CD4-positive, alpha-beta T cell treated with Interleukin-17A for 4 hours (primary cell): ENCODE measurements around the gene CASP14.
"Not testable (repeated sequence)": the region's sequence is repeated elsewhere in the genome, so short reads cannot be mapped to it uniquely, and the experiment has no call there.

Source experiments
- DNase-seq: peaks from one replicate; pipeline ENCODE4 v3.0.0-alpha.2; 2020; ENCODE audit warnings: mixed read lengths

The CASP14 gene

GRCh38 chr19:15072930-15073647, 23.8 kb downstream of the CASP14 start:
- DNase-seq: no peak

DNA sequence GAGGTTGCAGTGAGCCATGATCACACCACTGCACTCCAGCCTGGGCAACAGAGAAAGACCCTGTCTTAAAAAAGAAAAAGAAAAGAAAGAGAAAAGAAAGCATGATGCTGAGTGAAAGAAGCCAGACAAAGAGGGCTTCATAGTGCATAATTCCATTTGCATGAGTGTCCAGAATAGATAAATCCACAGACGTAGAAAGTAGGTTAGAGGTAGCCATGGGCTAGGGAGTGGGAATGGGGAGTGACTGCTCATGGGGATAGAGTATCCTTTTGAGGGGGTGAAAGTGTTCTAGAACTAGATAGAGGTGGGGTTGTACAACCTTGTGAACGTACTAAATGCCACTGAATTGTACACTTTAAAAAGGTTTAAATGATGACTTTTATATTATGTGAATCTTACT, 25.1 kb downstream of the CASP14 start:
- no peak for DNase-seq

- DNase-seq: no peak
These were observed 26.5 kb downstream of the CASP14 start for GRCh38 chr19:15075806-15076205.

GRCh38 chr19:15080002-15080401, 30.7 kb downstream of the CASP14 start:
- DNase-seq: not testable (repeated sequence)

DNA sequence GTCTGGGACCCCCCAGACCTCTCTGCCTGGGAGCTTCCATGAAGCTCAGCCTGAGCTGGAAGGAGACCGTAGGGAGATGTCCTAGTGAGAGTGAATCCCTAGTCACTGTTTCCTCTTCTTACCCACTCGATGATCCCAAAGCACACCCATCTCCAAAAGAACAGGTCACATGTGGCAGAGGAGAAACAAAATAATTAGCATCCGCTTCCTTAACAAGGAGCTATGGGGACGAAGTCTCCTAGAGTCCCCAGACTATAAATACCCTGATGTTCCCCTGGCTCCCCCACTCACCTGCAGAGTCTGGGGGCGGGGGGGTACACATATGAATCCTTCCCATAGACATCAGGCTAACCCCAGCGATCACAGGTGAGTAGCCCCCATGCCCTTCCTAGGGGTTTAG, 32.6 kb downstream of the CASP14 start, which contains the start of gene OR1I1:
Gene OR1I1 (plus strand): TSS at position 301 of the 400 bp plus-strand sequence. CDS start 4,855 bp downstream, outside the sequence.
- no peak for DNase-seq

DNA sequence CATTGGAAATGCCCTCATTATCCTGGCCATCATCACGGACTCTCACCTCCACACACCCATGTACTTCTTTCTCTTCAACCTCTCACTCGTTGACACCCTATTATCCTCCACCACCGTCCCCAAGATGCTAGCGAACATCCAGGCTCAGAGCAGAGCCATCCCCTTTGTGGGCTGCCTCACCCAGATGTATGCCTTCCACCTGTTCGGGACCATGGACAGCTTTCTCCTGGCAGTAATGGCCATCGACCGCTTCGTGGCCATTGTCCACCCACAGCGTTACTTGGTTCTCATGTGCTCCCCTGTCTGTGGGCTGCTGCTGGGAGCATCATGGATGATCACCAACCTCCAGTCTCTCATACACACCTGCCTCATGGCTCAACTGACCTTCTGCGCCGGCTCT, 37.9 kb downstream of the CASP14 start:
- no peak for DNase-seq

DNA sequence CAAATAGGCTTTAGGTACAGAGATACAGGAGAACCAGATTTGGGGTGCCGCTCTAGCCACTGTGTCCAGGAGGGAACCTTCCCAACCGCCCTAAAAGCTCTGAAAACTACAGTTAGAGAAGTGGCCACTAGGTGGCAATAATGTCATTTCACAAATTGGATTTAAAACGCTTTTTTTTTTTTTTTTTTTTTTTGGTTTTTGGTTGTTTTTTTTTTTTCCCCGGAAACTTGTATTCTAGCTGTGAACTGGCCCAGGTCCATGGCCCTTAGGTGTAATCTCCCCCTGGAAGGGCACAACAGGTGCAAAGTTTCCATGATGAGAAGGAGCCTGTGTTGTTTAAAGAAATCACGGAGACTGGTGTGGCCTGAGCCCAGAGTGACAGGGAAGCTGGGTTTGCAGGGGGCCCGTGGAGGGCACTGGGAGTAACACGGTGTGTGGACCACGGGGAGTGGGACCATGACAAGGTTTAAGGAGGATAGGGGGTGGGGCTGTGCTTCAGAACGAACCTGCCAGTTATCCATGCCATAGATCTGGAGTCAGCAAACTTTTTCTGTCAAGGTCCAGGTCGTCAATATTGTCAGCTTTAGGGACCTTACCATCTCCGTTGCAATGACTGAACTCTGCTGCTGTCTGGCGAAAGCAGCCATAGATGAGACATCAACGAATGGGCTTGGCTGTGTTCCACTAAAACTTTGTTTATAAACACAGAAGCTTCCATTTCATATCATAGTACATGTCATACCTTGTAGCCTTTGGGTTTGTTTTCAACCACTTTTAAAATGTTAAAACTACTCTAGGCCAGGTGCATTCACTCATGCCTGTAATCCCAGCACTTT, 42.9 kb downstream of the CASP14 start:
- peak; percentile 61 for DNase-seq

DNA sequence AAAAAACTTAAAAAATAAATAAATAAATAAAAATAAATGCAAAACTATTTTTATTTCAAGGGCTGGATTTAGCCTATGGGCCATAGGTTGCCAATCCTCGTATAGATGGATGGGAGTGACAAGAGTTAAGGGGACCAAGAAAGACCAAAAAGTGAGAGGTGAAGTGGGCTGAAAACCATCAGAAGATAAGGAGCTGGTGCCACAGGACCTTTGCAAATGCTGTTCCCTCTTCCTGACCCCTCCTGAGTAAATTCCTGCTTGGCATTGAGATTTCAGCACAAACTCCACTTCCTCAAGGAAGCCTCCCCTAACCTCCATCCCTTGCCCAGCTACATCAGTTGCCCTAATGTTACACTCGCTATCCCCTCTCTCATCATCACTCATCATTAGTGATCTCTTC, 43.7 kb downstream of the CASP14 start:
- DNase-seq: no peak

DNA sequence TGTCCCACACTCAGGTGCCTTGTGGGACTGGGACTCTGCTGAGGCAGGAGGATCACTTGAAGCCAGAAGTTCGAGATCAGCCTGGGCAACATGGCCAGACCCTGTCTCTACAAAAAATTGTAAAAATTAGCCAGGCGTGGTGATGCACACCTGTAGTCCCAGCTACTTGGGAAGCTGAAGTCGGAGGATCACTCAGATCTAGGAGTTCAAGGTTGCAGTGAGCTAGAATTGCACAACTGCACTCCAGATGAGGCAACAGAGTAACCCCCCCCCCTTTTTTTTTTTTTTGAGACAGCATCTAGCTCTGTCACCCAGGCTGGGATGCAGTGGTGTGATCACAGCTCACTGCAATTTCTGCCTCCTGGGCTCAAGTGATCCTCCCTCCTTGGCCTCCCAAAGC, 46.9 kb downstream of the CASP14 start:
- DNase-seq: no peak

GRCh38 chr19:15097980-15098379, 48.7 kb downstream of the CASP14 start:
- DNase-seq: not testable (repeated sequence)

DNA sequence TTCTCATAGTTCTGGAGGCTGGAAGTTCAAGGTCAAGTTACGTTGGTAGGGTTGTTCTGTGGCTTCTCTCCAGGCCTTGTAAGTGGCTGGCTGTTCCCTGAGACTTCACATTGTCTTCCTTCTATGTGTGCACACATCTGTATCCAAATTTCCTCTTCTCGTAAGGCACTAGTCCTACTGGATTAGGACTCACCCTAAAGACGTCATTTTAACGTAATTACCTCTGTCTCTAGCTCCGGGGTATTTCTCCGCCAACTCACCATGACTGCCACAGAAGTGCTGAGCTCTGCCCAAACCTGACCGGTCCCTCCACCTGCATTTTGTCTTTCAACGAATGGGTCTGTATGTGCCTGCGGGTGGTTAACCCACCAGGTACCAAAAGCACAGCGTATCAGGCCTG, 49.2 kb downstream of the CASP14 start:
- DNase-seq: no peak

DNA sequence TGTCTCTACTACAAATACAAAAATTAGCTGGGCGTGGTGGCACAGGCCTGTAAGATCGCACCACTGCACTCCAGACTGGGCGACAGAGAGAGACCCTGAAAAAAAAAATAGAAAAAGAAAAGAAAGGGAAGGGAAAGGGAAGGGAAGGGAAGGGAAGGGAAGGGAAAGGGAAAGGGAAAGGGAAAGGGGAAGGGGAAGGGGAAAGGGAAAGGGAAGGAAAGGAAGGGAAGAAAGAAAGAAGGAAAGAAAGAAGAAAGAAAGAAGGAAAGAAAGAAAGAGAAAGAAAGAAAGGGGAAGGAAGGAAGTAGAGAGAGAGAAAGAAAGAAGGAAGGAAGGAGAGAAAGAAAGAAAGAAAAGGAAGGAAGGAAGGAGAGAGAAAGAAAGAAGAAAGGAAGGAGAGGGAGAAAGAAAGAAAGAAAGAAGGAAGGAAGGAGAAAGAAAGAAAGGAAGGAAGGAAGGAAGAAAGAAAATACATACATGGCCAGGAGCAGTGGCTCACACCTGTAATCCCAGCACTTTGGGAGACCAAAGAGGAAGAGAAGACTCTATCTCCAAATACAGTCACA, 49.8 kb downstream of the CASP14 start:
- no peak for DNase-seq

- DNase-seq: peak; percentile 69
These were observed 52.3 kb downstream of the CASP14 start for GRCh38 chr19:15101479-15102082.

DNA sequence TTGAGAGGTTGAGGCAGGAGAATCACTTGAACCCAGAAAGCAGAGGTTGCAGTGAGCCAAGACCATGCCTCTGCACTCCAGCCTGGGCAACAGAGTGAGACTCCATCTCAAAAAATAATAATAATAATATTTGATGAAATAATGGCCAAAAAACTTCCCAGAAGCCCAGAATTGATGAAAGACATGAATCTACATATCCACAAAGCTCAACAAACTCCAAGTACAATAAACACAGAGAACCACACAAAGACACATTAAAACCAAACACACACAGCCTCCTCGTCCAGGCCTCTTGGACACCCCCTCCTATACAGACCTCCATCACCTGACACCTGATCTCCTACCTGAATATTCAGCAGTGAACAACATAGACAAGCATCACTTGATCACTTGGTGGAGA, 54.7 kb downstream of the CASP14 start:
- DNase-seq: no peak

DNA sequence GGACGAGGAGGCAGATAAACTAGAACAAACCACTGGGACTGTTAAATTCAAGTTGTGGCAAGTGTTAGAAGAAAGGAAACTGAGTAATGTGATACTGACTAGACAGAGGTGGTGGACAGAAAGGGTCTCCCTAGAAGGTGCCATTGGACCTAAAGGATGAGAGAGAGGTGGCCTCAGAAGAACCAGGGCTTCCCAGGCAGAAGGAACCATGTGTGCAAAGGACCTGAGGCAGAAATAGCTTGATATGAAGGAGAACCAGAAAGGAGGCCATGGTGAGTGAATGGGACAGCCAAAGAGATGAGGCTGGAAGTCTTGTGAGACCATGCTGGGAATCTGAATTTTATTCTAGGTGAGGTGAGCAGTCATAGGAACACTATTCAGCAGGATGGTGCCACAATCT, 55.1 kb downstream of the CASP14 start:
- DNase-seq: no peak

GRCh38 chr19:15105044-15105443, 55.8 kb downstream of the CASP14 start:
- no peak for DNase-seq

DNA sequence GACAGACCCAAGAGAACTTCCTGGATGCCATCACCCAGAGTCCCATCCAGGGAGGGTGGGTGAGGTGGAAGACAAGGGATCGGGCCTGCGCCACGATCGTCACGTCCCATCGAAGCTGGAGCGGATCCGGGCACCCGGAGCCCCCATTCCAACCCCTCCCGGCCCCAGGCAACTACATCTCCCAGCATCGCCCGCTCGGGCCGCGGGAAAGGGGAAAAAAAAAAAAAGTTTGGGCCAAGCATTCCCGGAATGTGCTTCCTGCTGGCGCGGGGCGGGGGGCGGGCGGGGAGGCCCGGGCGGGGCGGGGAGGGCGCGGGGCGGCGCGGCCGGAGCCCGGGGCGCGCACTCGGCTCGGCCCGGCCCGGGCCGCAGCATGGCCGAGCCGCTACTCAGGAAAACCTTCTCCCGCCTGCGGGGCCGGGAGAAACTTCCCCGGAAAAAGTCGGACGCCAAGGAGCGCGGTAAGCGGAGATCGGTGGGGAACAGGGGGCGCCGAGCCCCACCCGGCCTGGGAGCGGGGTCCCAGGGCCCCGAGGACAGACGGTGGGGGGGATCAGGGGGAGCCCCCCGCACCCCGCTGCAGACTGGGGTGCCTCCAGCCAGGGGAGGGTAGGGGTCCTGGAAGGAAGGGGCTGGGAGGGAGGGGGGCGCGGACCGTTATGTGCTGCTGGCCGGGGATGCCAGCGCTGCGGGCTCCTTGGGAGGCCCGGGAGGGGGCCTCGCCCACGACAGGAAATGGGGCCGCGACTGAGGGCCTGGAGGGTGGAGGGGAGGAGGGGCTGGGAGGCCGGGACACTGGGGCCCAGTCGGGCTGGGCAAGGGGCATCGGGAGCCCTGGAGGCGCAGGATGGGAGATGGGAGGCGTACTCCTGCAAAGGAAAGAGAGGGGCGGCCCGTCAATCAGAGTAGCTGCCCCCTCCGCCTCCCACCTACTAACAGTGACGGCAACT, 58.1 kb downstream of the CASP14 start, which contains the start of gene SYDE1:
Gene SYDE1 (plus strand): TSS at position 341 of the 950 bp plus-strand sequence. CDS start 33 bp downstream, at position 374.
- peak; percentile 35 for DNase-seq
